GM13977 (cell line): ENCODE results near the gene SCGN.

Experiments
- DNase-seq: peaks from one replicate; pipeline ENCODE4 v3.0.0; 2012; ENCODE audit warnings: low spot score
- CTCF ChIP-seq: IDR thresholded peaks from 2 replicates; pipeline ENCODE4 v1.5.1; 2012; ENCODE audit warnings: mild to moderate bottlenecking, control low read depth; ENCODE audit not compliant: insufficient read depth; ENCODE audit errors: extremely low read depth, missing control alignments
- in situ Hi-C: fragments of 300-500 bp; cut with MboI; formaldehyde crosslinking; loops from one replicate; pipeline ENCODE4 v1.12.0; 2022; ENCODE audit warnings: low sequenced_read_pairs, low pct_unique_long_range_greater_than_20kb, mixed read lengths, inconsistent platforms; ENCODE audit not compliant: unreplicated experiment

SCGN gene

GRCh38 chr6:25749837-25750236 lies 97.8 kb downstream of the SCGN start:
- no peak for DNase-seq
- in situ Hi-C loops = no loop called here
- TF ChIP-seq CTCF = no peak

- in situ Hi-C loops = no loop called here
- no peak for DNase-seq
- TF ChIP-seq CTCF = no peak
These were observed 98.9 kb downstream of the SCGN start for GRCh38 chr6:25750906-25751305.
